IMR-90 (cell line): ENCODE results near the gene PSEN2.

Source experiments
- BHLHE40 ChIP-seq: fragments of 150-350 bp; IDR thresholded peaks from 2 replicates; pipeline ENCODE4 v1.6.1; 2016; ENCODE audit warnings: mild to moderate bottlenecking, low read depth, low read length
- CHD1 ChIP-seq: IDR thresholded peaks from 2 replicates; pipeline ENCODE4 v1.6.1; 2012; ENCODE audit warnings: low read depth, low read length, improper control_type of control experiment
- FOS ChIP-seq: fragments of 150-350 bp; IDR thresholded peaks from 2 replicates; pipeline ENCODE4 v1.6.1; 2016; ENCODE audit warnings: low read depth, low read length
- MAFK ChIP-seq: IDR thresholded peaks from 2 replicates; pipeline ENCODE4 v1.6.1; 2012; ENCODE audit warnings: low read depth, low read length, improper control_type of control experiment
- MAZ ChIP-seq: IDR thresholded peaks from 2 replicates; pipeline ENCODE4 v1.6.1; 2012; ENCODE audit warnings: low read depth, mild to moderate bottlenecking, low read length, improper control_type of control experiment, moderate library complexity, borderline replicate concordance
- MXI1 ChIP-seq: IDR thresholded peaks from 2 replicates; pipeline ENCODE4 v1.6.1; 2012; ENCODE audit warnings: low read depth, mild to moderate bottlenecking, low read length, moderate library complexity, borderline replicate concordance
- POLR2A ChIP-seq: IDR thresholded peaks from 2 replicates; pipeline ENCODE4 v1.6.1; 2012; ENCODE audit warnings: mild to moderate bottlenecking, low read depth, low read length
- RAD21 ChIP-seq: IDR thresholded peaks from 2 replicates; pipeline ENCODE4 v1.6.1; 2012; ENCODE audit warnings: low read length, improper control_type of control experiment
- RFX5 ChIP-seq: IDR thresholded peaks from 2 replicates; pipeline ENCODE4 v1.8.0; 2012; ENCODE audit warnings: low read depth, mild to moderate bottlenecking, low read length, moderate library complexity
- SMC3 ChIP-seq: fragments of 150-350 bp; IDR thresholded peaks from 2 replicates; pipeline ENCODE4 v1.6.1; 2016; ENCODE audit warnings: low read depth, mild to moderate bottlenecking, antibody characterized with exemption, low read length, moderate library complexity
- TF ChIP-seq, protein P1 (sequence below): conservative IDR thresholded peaks from 2 replicates; pipeline ENCODE4 v1.5.1; 2012; ENCODE audit warnings: mild to moderate bottlenecking, low read depth, low read length, improper control_type of control experiment
- TF ChIP-seq, protein P2 (sequence below): fragments of 150-350 bp; IDR thresholded peaks from 2 replicates; pipeline ENCODE4 v1.6.1; 2017; ENCODE audit warnings: mild to moderate bottlenecking, antibody characterized with exemption, low read length, low read depth
- TF ChIP-seq, protein P3 (sequence below): fragments of 150-350 bp; IDR thresholded peaks from 2 replicates; pipeline ENCODE4 v1.6.1; 2016; ENCODE audit warnings: low read depth, mild to moderate bottlenecking, low read length, moderate library complexity, borderline replicate concordance

DNA sequence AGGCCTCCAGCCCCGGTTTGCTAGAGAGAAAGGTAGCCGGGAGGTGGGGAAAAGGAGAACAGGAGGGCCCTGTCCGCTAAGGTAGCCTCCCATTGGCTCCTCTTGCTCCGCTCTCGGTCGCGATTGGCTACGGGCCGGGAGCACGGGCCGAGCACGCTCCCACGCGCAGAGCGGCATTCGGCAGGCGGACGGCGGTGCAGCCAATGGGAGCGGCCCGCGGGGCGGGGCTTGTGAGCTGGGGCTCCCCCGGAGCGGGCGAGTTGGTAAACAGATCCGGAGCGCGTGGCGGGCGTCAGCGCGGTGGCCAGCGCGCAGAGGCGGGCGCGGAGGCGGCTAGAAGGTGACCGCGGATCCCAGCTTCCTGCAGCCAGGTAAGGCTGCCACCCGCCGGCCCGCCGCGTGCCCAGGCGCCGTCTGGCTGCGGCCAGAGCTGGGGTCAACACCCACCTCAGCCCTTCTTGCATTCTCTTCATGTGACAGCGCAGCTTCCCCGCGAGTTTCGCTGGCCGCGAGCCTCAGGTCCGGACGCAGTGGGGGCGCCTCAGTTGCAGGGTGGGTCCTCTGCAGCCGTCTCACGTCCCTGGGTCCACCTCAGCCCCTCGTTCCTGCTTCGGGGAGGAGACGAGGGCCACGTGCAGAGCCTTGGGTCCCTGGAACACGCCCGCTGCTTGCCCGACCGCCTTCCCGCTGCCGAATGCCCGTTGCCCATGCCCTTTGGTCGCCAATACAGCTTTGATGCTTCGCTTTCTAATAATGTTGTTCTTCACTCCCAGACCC lies 69.8 kb downstream of the PSEN2 start, which contains the start of gene COQ8A:
- TF ChIP-seq POLR2A (no peak), CHD1 (no peak), BHLHE40 (peak; percentile 99), MAZ (peak; percentile 85; the same call in 1 of the 2 replicates), MXI1 (peak; percentile 63), MAFK (no peak), RFX5 (no peak), FOS (peak; percentile 75), RAD21 (no peak), SMC3 (no peak)
- TF ChIP-seq, protein P1, sequence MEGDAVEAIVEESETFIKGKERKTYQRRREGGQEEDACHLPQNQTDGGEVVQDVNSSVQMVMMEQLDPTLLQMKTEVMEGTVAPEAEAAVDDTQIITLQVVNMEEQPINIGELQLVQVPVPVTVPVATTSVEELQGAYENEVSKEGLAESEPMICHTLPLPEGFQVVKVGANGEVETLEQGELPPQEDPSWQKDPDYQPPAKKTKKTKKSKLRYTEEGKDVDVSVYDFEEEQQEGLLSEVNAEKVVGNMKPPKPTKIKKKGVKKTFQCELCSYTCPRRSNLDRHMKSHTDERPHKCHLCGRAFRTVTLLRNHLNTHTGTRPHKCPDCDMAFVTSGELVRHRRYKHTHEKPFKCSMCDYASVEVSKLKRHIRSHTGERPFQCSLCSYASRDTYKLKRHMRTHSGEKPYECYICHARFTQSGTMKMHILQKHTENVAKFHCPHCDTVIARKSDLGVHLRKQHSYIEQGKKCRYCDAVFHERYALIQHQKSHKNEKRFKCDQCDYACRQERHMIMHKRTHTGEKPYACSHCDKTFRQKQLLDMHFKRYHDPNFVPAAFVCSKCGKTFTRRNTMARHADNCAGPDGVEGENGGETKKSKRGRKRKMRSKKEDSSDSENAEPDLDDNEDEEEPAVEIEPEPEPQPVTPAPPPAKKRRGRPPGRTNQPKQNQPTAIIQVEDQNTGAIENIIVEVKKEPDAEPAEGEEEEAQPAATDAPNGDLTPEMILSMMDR: no peak
- TF ChIP-seq, protein P2, sequence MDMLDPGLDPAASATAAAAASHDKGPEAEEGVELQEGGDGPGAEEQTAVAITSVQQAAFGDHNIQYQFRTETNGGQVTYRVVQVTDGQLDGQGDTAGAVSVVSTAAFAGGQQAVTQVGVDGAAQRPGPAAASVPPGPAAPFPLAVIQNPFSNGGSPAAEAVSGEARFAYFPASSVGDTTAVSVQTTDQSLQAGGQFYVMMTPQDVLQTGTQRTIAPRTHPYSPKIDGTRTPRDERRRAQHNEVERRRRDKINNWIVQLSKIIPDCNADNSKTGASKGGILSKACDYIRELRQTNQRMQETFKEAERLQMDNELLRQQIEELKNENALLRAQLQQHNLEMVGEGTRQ: peak; percentile 77
- TF ChIP-seq, protein P3, sequence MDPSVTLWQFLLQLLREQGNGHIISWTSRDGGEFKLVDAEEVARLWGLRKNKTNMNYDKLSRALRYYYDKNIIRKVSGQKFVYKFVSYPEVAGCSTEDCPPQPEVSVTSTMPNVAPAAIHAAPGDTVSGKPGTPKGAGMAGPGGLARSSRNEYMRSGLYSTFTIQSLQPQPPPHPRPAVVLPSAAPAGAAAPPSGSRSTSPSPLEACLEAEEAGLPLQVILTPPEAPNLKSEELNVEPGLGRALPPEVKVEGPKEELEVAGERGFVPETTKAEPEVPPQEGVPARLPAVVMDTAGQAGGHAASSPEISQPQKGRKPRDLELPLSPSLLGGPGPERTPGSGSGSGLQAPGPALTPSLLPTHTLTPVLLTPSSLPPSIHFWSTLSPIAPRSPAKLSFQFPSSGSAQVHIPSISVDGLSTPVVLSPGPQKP: no peak
